GM12874 (cell line): ENCODE measurements around the gene ZGRF1.

Experiments
- CTCF ChIP-seq: IDR thresholded peaks from 2 replicates; pipeline ENCODE4 v1.5.1; 2011; ENCODE audit warnings: low read depth, mild to moderate bottlenecking, control low read depth, low read length, moderate library complexity; ENCODE audit not compliant: insufficient read depth

The ZGRF1 gene

GRCh38 chr4:112557676-112558411, 78.9 kb downstream of the ZGRF1 start:
- TF ChIP-seq CTCF: no peak

GRCh38 chr4:112552668-112553067, 84.0 kb downstream of the ZGRF1 start:
- TF ChIP-seq CTCF: no peak

DNA sequence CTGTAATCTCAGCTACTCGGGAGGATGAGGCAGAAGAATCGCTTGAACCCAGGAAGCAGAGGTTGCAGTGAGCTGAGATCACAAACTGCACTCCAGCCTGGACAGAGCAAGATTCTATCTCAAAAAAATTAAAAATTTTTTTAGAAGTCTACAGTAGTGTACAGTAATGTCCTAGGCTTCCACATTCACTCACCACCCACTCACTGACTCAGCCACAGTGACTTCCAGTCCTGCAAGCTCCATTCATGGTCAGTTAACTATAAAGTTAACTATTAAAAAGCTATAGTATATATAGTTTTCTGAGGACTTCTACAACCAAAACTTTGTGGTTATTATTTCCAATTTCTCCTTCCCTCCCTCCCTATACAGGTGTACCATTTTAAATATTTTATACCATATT, 86.0 kb downstream of the ZGRF1 start:
- no peak for TF ChIP-seq CTCF

- TF ChIP-seq CTCF: no peak
These were observed 90.2 kb downstream of the ZGRF1 start for GRCh38 chr4:112546476-112546875.

- TF ChIP-seq CTCF: no peak
These were observed 91.4 kb downstream of the ZGRF1 start for GRCh38 chr4:112545346-112545745.

GRCh38 chr4:112540695-112541094, 96.0 kb downstream of the ZGRF1 start:
- TF ChIP-seq CTCF: no peak

DNA sequence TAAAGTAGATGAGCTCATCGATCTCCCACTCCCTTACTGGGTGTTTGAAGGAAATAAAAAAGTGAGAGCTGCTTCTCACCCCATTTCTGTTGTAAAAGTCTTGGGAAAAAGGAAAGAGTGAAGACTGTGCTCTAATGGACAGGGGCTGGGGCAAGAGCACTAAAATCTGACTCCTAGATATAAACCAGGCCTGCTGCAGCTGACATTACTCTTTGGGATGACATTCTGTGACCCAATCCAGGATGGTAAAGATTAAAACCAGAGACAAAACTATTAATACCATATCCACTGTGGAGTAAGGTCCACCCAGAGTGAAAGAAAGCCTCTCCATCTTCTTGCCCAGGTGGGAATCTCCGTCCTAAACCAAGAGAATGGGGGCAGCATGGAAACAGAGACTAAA, 100.6 kb downstream of the ZGRF1 start:
- TF ChIP-seq CTCF: no peak
